HL-60 (cell line): ENCODE results near the gene SHB.

ENCODE experiments used
- DNase-seq, 2 experiments: peaks; one replicate each; pipeline ENCODE4 v3.0.0-alpha.2; 2010 to 2020; ENCODE audit warnings: low read depth in 1 of 2, low spot score in 1 of 2
- H3K27ac ChIP-seq: fragments of 250-450 bp; sonication (Bioruptor Pico); replicated peaks from 2 replicates; pipeline ENCODE4 v1.5.1; 2020; ENCODE audit warnings: mild to moderate bottlenecking, moderate library complexity
- H3K27me3 ChIP-seq: fragments of 250-450 bp; sonication (Bioruptor Pico); 2 replicates; pipeline ENCODE4 v1.5.1; 2021; ENCODE audit warnings: mild to moderate bottlenecking, moderate library complexity; ENCODE audit not compliant: insufficient read depth, poor library complexity, severe bottlenecking
- H3K4me3 ChIP-seq: replicated peaks from 2 replicates; pipeline ENCODE4 v1.5.1; 2011; ENCODE audit warnings: mild to moderate bottlenecking, control low read depth, low read length; ENCODE audit not compliant: insufficient read depth
- GABPA ChIP-seq: IDR thresholded peaks from 2 replicates; pipeline ENCODE4 v1.6.1; 2012; ENCODE audit warnings: low read depth
- POLR2AphosphoS5 ChIP-seq: IDR thresholded peaks from 2 replicates; pipeline ENCODE4 v1.6.1; 2012; ENCODE audit warnings: low read depth
- SPI1 ChIP-seq: IDR thresholded peaks from 2 replicates; pipeline ENCODE4 v1.6.1; 2012; ENCODE audit warnings: low read depth, mild to moderate bottlenecking, borderline replicate concordance
- TF ChIP-seq, protein P1 (sequence below): IDR thresholded peaks from 2 replicates; pipeline ENCODE4 v1.6.1; 2012; ENCODE audit warnings: low read depth; ENCODE audit not compliant: insufficient replicate concordance
- TF ChIP-seq, protein P2 (sequence below): IDR thresholded peaks from one replicate; pipeline ENCODE4 v1.5.1; 2011; ENCODE audit warnings: low read length, control low read depth, inconsistent platforms; ENCODE audit not compliant: insufficient read depth

Gene SHB

DNA sequence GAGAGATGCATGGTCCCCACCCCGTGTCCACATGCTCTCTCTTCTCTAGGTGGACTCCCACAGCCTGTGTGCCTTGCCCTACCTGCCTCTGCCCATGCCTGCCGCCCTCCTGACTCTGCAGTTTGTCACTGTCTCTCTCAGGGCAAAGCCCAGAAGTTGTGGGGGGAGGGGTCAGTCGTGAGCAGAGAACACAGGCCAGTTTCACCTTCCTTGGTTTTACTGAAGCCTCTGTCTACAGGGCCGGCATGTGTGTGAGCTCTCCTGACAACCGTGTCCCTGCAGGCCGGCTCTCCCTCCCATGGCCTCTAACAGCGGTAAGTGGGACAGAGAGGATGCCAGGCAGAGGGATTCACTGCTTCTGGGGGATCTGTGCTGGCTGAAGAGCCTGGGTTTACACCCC is 121.6 kb downstream of the SHB start:
- no peak for DNase-seq
- TF ChIP-seq POLR2AphosphoS5 = no peak
- Histone ChIP-seq H3K27ac (no peak overlapping the region), H3K4me3 (no peak overlapping the region), H3K27me3 (no peaks in the 10 kb centered on the region)

DNA sequence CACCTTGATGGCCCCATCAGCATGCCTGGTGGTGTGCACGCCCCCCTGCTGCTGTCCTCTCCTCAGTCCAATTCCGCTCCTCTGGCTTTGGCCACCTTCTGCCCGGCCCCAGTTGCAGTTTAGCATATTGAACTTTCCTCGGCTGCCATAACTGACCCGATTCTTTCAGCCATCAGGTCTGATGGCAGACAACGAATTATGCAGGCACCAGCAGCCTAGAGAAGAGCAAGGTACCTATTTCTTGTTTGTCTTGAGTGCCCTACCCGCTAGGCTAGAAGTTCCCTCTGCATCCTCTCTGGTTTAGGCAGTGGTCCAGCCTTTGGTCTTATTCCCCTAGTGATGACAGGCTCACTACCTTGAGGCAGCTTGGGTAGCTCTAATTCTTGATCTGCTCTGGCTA is 122.1 kb downstream of the SHB start:
- H3K27me3 ChIP-seq = no peaks in the 10 kb centered on the region
- no peak for DNase-seq
- H3K27ac ChIP-seq = no peak overlapping the region
- TF ChIP-seq, protein P1, sequence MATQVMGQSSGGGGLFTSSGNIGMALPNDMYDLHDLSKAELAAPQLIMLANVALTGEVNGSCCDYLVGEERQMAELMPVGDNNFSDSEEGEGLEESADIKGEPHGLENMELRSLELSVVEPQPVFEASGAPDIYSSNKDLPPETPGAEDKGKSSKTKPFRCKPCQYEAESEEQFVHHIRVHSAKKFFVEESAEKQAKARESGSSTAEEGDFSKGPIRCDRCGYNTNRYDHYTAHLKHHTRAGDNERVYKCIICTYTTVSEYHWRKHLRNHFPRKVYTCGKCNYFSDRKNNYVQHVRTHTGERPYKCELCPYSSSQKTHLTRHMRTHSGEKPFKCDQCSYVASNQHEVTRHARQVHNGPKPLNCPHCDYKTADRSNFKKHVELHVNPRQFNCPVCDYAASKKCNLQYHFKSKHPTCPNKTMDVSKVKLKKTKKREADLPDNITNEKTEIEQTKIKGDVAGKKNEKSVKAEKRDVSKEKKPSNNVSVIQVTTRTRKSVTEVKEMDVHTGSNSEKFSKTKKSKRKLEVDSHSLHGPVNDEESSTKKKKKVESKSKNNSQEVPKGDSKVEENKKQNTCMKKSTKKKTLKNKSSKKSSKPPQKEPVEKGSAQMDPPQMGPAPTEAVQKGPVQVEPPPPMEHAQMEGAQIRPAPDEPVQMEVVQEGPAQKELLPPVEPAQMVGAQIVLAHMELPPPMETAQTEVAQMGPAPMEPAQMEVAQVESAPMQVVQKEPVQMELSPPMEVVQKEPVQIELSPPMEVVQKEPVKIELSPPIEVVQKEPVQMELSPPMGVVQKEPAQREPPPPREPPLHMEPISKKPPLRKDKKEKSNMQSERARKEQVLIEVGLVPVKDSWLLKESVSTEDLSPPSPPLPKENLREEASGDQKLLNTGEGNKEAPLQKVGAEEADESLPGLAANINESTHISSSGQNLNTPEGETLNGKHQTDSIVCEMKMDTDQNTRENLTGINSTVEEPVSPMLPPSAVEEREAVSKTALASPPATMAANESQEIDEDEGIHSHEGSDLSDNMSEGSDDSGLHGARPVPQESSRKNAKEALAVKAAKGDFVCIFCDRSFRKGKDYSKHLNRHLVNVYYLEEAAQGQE = no peak
- H3K4me3 ChIP-seq = no peak overlapping the region

DNA sequence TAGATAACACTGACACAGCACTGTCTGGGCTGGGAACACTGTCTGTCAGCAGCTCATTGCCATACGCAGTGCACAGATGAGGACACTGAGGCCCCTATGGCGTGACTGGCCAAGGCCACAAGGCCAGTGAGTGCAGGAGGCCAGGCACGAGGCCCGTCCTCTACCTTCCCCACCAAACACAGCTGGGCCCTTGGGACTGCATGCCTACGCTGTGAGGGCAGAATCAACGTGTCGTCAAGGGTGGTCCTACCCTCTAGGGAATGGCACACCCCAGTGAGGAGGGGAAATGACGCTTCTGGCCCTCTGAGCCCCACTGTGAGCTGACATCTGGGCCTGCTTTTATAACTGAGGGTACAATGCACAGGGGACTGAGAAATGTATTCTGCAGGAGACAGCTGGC is 123.0 kb downstream of the SHB start:
- TF ChIP-seq GABPA (no peak), POLR2AphosphoS5 (no peak), SPI1 (no peak)
- TF ChIP-seq, protein P1 = no peak
- TF ChIP-seq, protein P2, sequence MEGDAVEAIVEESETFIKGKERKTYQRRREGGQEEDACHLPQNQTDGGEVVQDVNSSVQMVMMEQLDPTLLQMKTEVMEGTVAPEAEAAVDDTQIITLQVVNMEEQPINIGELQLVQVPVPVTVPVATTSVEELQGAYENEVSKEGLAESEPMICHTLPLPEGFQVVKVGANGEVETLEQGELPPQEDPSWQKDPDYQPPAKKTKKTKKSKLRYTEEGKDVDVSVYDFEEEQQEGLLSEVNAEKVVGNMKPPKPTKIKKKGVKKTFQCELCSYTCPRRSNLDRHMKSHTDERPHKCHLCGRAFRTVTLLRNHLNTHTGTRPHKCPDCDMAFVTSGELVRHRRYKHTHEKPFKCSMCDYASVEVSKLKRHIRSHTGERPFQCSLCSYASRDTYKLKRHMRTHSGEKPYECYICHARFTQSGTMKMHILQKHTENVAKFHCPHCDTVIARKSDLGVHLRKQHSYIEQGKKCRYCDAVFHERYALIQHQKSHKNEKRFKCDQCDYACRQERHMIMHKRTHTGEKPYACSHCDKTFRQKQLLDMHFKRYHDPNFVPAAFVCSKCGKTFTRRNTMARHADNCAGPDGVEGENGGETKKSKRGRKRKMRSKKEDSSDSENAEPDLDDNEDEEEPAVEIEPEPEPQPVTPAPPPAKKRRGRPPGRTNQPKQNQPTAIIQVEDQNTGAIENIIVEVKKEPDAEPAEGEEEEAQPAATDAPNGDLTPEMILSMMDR = no peak
- no peaks in the 10 kb centered on the region for H3K27me3 ChIP-seq
- H3K27ac ChIP-seq = no peak overlapping the region
- DNase-seq = no peak
- no peak overlapping the region for H3K4me3 ChIP-seq

DNA sequence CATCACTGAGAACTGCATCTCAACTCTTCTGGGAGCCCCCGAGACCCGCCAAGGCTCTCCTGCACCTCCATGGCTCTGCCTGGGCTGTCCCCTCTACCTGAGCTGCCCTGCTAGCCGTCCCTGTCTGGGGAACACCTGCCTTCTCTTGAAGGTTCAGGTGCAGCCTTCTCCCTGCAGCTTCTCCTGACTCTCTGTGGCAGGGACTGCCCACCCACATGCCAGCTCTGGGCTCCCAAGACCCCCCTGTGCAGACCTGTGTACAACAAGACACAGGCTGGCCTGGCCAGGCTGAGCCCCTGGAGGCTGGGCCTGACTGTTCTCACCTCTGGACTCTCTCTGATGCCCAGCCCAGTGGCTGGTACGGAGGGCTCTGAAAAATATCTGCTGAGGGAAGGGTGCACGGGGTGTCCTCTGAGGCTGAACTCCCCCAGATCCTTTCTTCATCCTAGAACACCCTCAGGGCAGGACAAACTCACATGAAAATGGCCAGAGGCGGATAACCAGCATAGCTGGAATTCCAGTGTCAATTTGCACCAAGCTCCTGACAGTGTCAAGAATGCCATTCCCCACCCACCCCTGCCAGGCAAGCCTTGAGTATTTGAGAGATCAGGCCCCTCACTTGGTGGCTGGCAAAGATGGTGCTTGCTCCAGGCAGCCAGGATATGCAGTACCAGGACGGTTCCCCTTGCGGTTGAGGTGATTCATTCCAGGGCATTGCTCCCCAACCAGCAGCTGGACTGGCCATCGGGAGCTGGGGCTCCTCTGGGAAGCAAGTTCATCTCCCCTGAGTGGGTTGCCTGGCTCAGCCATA is 124.2 kb downstream of the SHB start:
- Histone ChIP-seq H3K4me3 (no peak overlapping the region), H3K27me3 (no peaks in the 10 kb centered on the region), H3K27ac (no peak overlapping the region)
- DNase-seq = no peak
- TF ChIP-seq, protein P1 = no peak
- no peak for TF ChIP-seq POLR2AphosphoS5
- TF ChIP-seq SPI1 = no peak
- TF ChIP-seq GABPA = no peak
